ENCODE results near the gene ZNF331.

Gene ZNF331

DNA sequence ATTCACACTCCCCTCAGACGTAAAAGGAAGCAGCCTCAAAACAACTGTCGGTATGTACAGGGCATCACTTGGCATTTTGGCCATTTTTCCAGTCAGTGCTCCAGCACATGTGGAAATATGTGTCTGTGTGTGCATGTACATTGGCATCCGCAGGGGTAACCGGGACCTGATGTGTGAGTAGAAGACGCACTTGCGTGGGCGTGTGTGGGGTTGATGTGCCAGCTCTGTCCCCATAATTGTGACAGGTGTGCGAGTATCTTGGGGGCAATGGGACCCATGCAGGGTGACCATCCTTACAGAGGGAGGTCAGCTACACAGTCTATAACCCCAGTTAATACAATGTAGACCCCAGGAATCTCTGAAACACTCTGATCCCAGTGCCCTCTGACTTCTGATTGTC, 7.3 kb upstream of the ZNF331 start:
- Histone ChIP-seq H3K9ac (ENCODE audit: low read length) (no peak overlapping the region), H3K9me3 (ENCODE audit: control insufficient read depth, low read length) (no peaks in the 10 kb centered on the region), H3K4me1 (ENCODE audit: control insufficient read depth, insufficient read depth, low read length) (no peaks in the 10 kb centered on the region)

DNA sequence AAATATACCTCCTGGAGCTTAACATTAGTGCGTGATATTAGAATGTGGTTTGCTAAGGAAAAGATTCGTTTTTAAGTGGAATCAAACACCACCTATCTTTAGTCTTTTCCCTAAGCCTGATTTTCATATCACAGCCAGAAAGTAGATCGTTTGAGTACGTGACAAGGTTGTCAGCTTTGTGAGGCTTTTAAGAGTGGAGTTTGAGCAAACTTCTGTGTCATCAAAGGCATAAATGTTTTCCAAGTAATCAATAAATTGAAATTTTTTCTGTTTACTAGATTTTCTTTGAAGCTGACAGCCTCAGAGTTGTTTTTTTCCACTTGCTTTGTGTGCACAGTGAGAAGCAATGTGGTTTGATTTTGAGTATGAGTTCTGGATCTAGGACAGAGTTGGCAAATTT, 6.5 kb upstream of the ZNF331 start:
- Histone ChIP-seq H3K36me3 (ENCODE audit: control insufficient read depth, insufficient read depth, low read length) (no peaks in the 10 kb centered on the region), H3K9me3 (ENCODE audit: control insufficient read depth, low read length) (no peaks in the 10 kb centered on the region), H3K27me3 (ENCODE audit: control insufficient read depth, insufficient read depth, low read length) (no peaks in the 10 kb centered on the region), H3K9ac (ENCODE audit: low read length) (no peak overlapping the region), H3K4me3 (ENCODE audit: low read length) (no peak overlapping the region), H3K4me1 (ENCODE audit: control insufficient read depth, insufficient read depth, low read length) (no peaks in the 10 kb centered on the region)

More for the DNA sequence above, 7.3 kb upstream of the ZNF331 start:
- H3K36me3 ChIP-seq (ENCODE audit: control insufficient read depth, insufficient read depth, low read length) = no peaks in the 10 kb centered on the region
- no peaks in the 10 kb centered on the region for H3K27me3 ChIP-seq (ENCODE audit: control insufficient read depth, insufficient read depth, low read length)
- no peak overlapping the region for H3K4me3 ChIP-seq (ENCODE audit: low read length)

DNA sequence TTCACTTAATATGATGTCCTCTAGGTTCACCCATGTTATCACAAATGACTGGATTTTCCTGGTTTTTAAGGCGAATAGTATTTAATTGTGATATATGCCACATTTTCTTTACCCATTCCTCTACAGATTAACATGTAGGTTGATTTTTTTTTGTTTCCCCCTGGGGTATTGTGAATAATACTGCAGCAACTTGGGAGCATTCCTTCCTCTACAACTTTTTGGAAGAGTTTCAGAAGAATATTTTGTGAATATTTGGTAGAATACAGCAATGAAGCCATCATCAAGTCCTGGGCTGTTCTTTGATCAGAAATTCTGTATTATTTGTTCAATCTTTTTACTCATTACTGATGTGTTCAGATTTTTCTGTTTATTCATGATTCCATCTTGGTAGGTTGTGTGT, 5.6 kb upstream of the ZNF331 start:
- Histone ChIP-seq H3K36me3 (ENCODE audit: control insufficient read depth, insufficient read depth, low read length) (no peaks in the 10 kb centered on the region), H3K4me1 (ENCODE audit: control insufficient read depth, insufficient read depth, low read length) (no peaks in the 10 kb centered on the region)

DNA sequence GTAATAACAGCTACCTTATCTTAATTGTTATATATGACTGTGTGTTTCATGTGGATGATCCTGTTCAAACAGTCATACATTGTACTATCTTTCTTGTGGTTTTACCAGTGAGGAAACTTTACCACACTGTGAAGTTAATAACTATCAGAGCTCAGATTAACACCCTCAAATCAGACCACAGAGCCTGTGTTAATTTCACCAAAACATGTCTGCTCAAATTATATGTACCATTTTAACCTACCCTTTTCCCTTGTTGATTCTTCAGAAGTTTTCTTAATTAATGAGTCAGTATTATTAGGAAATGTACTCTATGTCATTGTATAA, 1.8 kb upstream of the ZNF331 start:
- Histone ChIP-seq H3K27me3 (ENCODE audit: control insufficient read depth, insufficient read depth, low read length) (no peaks in the 10 kb centered on the region), H3K9me3 (ENCODE audit: control insufficient read depth, low read length) (no peaks in the 10 kb centered on the region), H3K4me3 (ENCODE audit: low read length) (no peak overlapping the region), H3K36me3 (ENCODE audit: control insufficient read depth, insufficient read depth, low read length) (no peaks in the 10 kb centered on the region), H3K9ac (ENCODE audit: low read length) (no peak overlapping the region), H3K4me1 (ENCODE audit: control insufficient read depth, insufficient read depth, low read length) (no peaks in the 10 kb centered on the region)

More for the DNA sequence above, 5.6 kb upstream of the ZNF331 start:
- H3K27me3 ChIP-seq (ENCODE audit: control insufficient read depth, insufficient read depth, low read length) = no peaks in the 10 kb centered on the region
- H3K9ac ChIP-seq (ENCODE audit: low read length) = no peak overlapping the region
- H3K4me3 ChIP-seq (ENCODE audit: low read length) = no peak overlapping the region
- no peaks in the 10 kb centered on the region for H3K9me3 ChIP-seq (ENCODE audit: control insufficient read depth, low read length)

DNA sequence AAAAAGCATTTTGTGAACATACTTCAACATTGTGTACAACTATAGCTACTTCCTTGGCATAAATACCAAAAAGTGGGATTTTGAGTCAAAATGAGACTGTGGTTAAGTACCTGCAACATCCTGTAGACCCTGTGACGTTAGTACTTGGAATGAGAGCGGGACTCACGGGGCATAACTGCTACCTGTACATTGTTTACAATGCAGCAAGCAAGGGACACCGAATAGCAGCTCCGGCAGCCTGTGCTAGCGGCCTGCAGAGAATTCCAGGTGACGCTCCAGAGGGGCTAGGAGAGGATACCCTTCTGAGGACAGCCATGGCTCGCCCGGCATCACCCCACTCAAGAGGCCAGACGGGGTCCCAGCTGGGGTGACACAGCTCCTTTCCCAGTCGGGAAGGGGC, 824 bp upstream of the ZNF331 start:
- H3K9ac ChIP-seq (ENCODE audit: low read length) = no peak overlapping the region
- no peak overlapping the region for H3K4me3 ChIP-seq (ENCODE audit: low read length)

DNA sequence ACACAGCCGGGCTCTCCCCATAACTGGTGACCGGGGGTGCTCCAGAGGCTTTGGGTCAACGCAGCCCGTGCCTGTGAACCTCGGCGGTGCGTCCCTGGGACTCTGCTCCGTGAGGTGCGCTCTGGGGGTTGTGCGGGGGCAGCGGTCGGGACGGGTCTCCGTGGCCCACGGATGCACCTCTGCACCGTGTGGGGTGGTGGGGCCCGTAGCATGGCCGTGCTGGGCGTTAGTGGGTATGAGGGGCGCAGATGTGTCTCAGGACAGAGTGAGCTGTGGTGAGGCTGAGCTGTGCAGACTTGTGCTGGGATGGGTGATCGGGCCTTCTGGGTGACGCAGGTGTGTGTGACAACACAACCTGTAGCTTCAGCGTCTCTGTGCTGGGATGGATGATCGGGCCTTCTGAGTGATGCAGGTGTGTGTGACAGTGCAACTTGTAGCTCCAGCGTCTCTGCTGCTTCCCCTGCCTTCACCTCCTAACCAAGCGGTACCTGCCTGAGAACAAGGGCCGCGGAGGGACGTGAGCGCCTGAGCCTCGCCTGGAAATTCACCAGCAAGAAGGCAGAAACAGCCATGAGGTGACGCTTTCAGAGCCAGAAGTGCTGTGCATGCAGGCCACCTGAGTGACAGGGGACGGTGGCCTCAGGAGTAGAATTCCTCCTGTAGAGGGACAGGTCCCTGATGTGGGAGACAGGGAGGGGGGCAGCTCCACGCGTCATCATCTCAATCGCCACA, 599 bp downstream of the ZNF331 start:
- Histone ChIP-seq H3K36me3 (ENCODE audit: control insufficient read depth, insufficient read depth, low read length) (no peaks in the 10 kb centered on the region), H3K4me1 (ENCODE audit: control insufficient read depth, insufficient read depth, low read length) (no peaks in the 10 kb centered on the region), H3K27me3 (ENCODE audit: control insufficient read depth, insufficient read depth, low read length) (no peaks in the 10 kb centered on the region), H3K9ac (ENCODE audit: low read length) (peak overlapping the region; percentile 69), H3K4me3 (ENCODE audit: low read length) (peak overlapping the region; percentile 63), H3K9me3 (ENCODE audit: control insufficient read depth, low read length) (no peaks in the 10 kb centered on the region)

More for the DNA sequence above, 824 bp upstream of the ZNF331 start:
- Histone ChIP-seq H3K36me3 (ENCODE audit: control insufficient read depth, insufficient read depth, low read length) (no peaks in the 10 kb centered on the region), H3K9me3 (ENCODE audit: control insufficient read depth, low read length) (no peaks in the 10 kb centered on the region), H3K4me1 (ENCODE audit: control insufficient read depth, insufficient read depth, low read length) (no peaks in the 10 kb centered on the region), H3K27me3 (ENCODE audit: control insufficient read depth, insufficient read depth, low read length) (no peaks in the 10 kb centered on the region)

DNA sequence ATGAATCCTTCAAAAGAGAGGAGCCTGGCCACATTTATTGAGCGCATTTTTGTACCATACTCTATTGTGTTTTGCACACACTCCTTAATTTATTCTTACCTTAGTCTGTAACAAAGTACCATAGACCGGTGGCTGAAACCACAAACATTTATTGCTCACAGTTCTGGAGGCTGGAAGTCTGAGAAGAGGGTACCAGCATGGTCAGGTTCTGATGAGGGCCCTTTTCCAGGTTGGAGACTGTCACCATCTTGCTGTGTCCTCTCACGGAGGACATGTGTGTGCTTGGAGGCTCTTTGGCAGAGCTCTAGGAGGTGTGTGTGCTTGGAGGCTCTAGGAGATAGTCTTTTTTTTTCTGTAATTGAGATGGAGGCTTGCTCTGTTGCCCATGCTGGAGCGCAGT, 2.1 kb downstream of the ZNF331 start:
- H3K9me3 ChIP-seq (ENCODE audit: control insufficient read depth, low read length) = no peaks in the 10 kb centered on the region
- no peak overlapping the region for H3K9ac ChIP-seq (ENCODE audit: low read length)
- H3K36me3 ChIP-seq (ENCODE audit: control insufficient read depth, insufficient read depth, low read length) = no peaks in the 10 kb centered on the region
- H3K4me3 ChIP-seq (ENCODE audit: low read length) = no peak overlapping the region
- no peaks in the 10 kb centered on the region for H3K27me3 ChIP-seq (ENCODE audit: control insufficient read depth, insufficient read depth, low read length)
- H3K4me1 ChIP-seq (ENCODE audit: control insufficient read depth, insufficient read depth, low read length) = no peaks in the 10 kb centered on the region

DNA sequence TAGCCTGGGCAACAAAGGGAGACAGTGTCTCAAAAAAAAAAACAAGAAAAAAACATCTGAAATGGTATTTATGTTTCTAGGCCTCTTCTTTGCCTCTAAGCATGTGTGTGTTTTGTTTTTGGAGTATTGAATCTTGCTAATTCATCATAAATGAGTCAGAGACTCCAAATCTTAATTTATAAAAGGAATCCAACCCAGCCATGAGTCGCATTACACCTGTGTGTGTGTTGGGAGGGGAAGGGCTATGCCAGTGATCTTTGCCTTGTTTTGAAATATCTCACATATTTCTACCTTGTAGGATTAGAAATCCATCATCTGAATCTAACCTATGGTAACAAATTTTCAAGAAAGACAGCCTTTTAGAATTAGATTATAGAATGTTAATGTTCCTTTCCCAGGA, 4.0 kb downstream of the ZNF331 start:
- Histone ChIP-seq H3K9me3 (ENCODE audit: control insufficient read depth, low read length) (no peaks in the 10 kb centered on the region), H3K9ac (ENCODE audit: low read length) (no peak overlapping the region), H3K27me3 (ENCODE audit: control insufficient read depth, insufficient read depth, low read length) (no peaks in the 10 kb centered on the region), H3K36me3 (ENCODE audit: control insufficient read depth, insufficient read depth, low read length) (no peaks in the 10 kb centered on the region), H3K4me1 (ENCODE audit: control insufficient read depth, insufficient read depth, low read length) (no peaks in the 10 kb centered on the region), H3K4me3 (ENCODE audit: low read length) (no peak overlapping the region)

DNA sequence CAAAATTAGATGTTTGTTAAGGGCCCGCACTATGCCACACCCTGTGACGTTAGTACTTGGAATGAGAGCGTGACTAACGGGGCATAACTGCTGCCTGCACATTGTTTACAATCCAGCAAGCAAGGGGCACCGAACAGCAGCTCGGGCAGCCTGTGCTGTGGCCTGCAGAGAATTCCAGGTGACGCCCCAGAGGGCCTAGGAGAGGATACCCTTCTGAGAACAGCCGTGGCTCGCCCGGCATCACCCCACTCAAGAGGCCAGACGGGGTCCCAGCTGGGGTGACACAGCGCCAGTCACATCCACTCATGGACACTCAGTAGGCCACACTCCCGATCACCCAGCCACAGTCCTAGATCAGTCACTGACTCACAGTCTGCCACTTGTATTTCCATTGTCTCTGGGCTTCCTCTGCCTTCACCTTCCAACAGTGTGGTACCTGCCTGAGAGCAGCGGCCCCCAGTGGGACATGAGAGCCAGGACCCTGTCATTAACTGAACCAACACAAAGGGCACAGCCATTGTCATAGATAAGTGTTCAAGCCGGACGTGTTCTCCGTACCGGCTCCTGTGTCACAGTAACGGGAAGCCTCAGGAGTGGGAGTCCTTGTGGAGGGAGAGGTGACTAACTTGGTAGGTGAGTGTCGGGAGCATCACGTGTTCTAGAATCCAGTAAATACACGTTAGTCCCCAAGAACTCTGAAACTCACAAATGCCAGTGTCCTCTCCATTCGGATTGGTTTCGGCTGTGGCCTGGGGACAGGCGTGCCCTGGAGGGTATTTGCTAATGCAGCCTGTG, 7.5 kb downstream of the ZNF331 start:
- Histone ChIP-seq H3K4me1 (ENCODE audit: control insufficient read depth, insufficient read depth, low read length) (no peaks in the 10 kb centered on the region), H3K9ac (ENCODE audit: low read length) (no peak overlapping the region), H3K9me3 (ENCODE audit: control insufficient read depth, low read length) (no peaks in the 10 kb centered on the region), H3K4me3 (ENCODE audit: low read length) (no peak overlapping the region), H3K36me3 (ENCODE audit: control insufficient read depth, insufficient read depth, low read length) (no peaks in the 10 kb centered on the region), H3K27me3 (ENCODE audit: control insufficient read depth, insufficient read depth, low read length) (no peaks in the 10 kb centered on the region)

DNA sequence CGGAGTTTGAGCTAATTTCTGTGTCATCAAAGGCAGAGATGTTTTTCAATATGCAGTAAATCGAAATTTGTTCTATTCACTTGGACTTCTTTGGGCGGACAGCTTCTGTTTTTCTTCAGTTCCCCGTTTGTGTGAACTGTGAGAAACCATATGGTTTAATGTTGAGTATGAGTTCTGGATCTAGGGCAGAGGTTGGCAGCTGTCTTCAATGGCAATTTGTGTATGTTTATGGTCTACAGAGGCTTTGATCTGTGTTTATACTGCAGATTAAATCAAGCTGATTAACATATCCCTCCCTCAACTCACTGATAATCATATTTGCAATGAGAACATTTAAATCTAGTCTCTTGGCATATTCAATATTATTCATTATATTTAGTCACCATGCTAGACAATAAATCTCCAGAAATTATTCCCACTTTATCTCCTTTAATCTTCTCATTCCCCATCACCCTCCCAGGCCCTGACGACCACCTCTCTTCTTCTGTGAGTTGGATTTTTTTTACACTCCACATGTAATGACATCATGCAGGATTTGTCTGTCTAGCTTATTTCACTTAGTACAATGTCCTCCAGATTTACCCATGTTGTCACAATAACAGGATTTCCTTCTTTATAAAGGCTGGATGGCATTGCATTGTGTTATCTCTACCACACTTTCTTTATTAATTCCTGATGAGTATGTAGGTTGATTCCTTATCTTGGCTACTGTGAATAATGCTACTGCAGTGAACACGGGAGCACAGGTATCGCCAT, 9.0 kb downstream of the ZNF331 start:
- Histone ChIP-seq H3K9me3 (ENCODE audit: control insufficient read depth, low read length) (no peaks in the 10 kb centered on the region), H3K4me1 (ENCODE audit: control insufficient read depth, insufficient read depth, low read length) (no peaks in the 10 kb centered on the region), H3K36me3 (ENCODE audit: control insufficient read depth, insufficient read depth, low read length) (no peaks in the 10 kb centered on the region), H3K27me3 (ENCODE audit: control insufficient read depth, insufficient read depth, low read length) (no peaks in the 10 kb centered on the region), H3K9ac (ENCODE audit: low read length) (no peak overlapping the region), H3K4me3 (ENCODE audit: low read length) (no peak overlapping the region)

DNA sequence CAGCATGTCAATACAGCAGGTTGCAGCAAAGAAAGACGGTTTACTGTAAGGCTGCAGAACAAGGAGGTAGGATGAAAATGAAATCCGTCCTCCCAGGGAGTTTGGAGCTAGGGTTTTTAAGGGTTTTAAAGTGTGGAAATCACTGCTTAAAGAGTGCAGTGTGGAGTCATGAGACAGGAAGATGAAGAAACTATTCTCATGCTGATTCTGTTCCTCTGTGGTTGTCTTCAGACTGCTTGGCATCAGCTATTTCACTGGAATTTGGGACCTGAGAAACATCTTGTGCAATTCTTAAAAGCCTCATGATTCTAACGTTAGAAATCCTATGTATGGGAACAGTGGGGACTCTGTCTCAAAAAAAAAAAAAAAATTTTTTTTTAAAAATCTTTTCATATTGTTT, 11.4 kb downstream of the ZNF331 start:
- Histone ChIP-seq H3K9ac (ENCODE audit: low read length) (no peak overlapping the region), H3K9me3 (ENCODE audit: control insufficient read depth, low read length) (no peaks in the 10 kb centered on the region), H3K4me1 (ENCODE audit: control insufficient read depth, insufficient read depth, low read length) (no peaks in the 10 kb centered on the region), H3K4me3 (ENCODE audit: low read length) (no peak overlapping the region), H3K27me3 (ENCODE audit: control insufficient read depth, insufficient read depth, low read length) (no peaks in the 10 kb centered on the region), H3K36me3 (ENCODE audit: control insufficient read depth, insufficient read depth, low read length) (no peaks in the 10 kb centered on the region)
